ENCODE results near the gene ZMYM4. TPM values are rescaled to one million over a fixed set of nuclear protein-coding genes. Genes with fewer than 3 reads are reported as not detected.
"Not testable (repeated sequence)": the region's sequence is repeated elsewhere in the genome, so short reads cannot be mapped to it uniquely, and the experiment has no call there.

Gene ZMYM4
- total RNA-seq, 1 donor from 2014 or later: 23.2 TPM

DNA sequence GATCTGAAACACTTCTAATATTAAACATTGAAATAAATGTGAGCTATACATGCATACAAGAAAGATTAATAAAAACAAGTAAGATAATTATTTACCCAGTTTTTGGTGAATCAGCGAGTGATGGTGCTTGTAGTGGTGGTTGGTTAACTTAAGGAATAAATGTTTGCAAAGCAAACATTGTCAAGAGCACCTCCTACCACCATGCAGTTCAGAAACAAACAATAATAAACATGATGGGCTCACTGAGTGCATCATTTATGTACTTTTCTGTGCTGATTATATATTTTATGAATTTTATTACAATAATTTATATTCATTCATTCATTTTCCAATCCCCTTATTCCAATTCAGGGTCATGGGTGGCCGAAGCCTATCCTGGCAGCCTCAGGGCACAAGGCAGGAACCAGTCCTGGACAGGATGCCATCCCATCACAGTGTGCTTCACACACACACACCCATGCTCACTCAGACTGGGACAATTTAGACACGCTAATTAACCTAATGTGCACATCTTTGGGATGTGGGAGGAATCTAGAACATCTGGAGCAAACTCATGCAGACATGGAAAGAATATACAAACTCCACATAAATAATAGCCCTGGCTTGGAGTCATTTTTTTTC is 57.8 kb downstream of the ZMYM4 start:
- ATAC-seq: no peak

DNA sequence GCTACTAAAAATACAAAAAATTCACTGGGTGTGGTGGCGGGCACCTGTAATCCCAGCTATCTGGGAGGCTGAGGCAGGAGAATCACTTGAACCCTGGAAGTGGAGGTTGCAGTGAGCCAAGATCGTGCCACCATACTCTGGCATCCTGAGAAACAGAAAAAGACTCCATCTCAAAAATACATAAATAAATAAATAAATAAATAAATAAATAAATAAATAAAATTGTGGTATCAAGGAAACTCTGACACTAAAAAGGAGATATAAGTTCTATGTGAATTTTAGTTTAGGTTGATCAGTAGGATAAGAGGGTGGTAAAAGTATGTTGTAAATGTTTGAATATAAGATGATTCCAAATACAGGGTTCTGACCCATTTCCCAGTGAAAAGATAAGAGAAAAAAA is 63.1 kb downstream of the ZMYM4 start:
- ATAC-seq: not testable (repeated sequence)

DNA sequence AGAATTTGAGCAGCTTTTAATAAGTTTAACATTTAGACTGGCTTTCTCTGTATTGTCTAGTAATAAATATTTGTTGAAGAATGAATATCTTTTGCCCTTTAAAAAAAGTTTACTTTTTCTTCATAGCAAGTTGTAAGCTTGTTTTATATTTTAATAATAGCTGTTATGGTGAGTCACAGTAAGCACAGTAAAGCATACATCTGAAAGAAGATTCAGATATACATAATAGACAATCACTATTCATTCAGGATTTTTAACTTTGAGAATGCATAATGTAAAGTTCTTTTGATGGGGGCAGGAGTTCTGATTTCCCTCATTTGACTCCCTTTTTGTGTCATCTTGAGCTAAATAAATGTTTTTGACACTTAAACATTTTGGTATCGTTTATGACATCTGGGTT is 66.0 kb downstream of the ZMYM4 start:
- ATAC-seq: no peak

DNA sequence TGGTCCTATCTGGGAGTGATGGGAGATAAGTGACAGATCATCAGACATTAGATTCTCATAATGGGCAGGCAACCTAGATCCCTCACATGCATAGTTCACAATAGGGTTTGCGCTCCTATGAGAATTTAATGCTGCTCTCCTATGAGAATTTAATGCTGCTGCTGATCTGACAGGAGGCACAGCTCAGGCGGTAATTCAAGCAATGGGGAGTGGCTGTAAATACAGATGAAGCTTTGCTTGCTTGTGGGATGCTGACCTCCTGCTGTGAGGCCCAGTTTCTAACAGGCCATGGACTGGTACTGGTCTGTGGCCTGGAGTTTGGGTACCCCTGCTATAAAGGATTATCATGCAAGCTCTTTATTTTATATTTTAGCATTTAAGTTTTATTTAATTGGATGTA is 72.0 kb downstream of the ZMYM4 start:
- no peak for ATAC-seq

DNA sequence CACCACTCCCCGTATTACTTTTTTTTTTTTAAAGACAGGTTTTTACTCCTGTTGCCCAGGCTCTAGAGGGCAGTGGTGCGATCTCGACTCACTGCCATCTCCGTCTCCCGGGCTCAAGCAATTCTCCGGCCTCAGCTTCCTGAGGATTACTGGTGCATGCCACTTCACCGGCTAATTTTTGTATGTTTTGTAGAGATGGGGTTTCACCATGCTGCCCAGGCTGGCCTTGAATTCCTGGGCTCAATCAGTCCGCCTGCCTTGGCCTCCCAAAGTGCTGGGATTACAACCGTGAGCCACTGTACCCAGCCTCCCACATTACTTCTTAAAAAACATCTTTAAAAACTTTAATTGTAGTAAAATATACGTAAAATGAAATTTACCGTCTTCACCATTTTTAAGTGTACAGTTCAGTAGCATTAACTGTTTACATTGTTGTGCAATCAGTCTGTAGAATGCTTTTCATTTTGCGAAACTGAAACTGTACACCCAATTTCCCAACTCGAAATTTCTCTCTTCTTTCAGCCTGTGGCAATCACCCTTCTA is 77.0 kb downstream of the ZMYM4 start:
- ATAC-seq: no peak

DNA sequence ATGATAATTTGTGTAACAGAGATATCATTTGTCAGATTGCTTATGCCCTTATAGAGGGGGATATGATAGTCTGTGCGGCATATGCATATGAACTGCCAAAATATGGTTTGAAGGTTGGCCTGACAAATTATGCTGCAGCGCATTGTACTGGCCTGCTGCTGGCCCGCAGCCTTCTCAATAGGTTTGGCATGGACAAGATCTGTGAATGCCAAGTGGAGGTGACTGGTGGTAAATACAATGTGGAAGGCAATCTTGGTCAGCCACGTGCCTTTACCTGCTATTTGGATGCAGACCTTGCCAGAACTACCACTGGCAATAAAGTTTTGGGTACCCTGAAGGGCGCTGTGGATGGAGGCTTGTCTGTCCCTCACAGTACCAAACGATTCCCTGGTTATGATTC is 82.4 kb downstream of the ZMYM4 start:
- ATAC-seq: no peak

DNA sequence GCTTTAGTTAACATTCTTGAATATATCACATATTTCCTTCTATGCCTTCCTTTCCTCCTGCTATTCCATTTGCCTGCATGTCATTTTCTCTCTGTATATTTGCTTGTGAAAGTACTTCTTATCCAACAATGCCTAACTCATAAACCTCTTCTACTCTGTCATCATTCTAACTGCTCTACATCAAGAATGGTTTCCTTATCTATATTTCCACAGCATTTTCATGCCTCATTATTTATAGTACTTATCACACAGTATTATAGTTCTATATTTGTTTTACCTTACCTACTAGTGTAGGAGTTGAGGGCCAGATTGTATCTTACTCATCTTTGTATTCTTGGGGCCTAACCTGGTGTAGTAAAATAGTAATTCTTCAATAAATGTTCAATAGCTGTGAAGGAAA is 91.5 kb downstream of the ZMYM4 start:
- no peak for ATAC-seq

DNA sequence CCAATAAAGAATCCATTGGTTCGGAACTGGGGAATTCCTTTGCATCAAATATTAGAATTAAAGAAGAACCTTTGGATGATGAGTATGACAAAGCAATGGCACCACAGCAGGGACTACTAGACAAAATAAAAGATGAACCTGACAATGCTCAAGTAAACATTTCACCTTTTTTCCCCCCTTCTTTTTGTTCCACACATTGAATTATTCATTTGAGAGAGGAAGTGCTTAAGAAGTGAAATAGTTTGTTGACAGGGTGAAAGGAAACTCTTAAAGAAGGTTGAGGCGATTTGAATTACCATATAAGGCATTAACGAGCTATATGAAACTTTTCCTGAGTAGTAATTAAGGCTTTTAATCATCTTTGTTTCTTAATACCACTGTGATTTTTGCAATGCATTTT is 93.1 kb downstream of the ZMYM4 start:
- no peak for ATAC-seq

DNA sequence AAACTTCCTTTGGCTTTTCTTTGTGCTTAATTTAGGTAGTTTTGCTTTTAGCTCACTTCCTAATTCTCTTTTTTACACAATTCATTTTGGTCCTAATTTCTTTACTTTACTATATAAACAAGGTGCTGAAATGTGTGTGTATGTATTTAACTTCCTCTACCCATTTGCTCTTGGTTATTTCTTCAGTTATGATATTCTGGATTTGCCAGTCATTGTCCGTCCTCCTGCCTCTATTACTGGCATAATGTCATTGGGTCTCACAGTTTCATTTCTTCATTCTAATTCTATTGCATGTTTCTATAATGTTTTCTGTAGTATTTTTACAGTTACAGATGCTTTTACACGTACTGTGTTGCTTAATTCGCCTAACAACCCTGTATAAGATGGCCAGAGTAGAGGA is 96.2 kb downstream of the ZMYM4 start:
- ATAC-seq: no peak

DNA sequence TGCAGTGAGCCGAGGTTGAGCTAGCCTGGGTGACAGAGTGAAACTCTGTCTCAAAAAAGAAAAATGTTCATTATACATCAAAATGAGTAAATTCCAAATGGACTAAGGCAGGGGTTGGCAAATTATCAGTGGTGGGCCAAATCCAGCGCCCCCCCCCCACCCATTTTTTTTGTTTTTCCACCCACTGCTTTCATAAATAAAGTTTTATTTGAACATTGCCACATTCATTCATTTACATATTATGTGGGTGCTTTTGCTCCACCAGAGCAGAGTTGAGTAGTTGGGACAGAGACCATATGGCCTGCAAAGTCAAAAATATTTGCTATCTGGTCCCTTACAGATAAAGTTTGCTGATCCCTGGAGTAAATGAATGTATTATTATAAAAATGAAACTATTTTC is 99.4 kb downstream of the ZMYM4 start:
- no peak for ATAC-seq

DNA sequence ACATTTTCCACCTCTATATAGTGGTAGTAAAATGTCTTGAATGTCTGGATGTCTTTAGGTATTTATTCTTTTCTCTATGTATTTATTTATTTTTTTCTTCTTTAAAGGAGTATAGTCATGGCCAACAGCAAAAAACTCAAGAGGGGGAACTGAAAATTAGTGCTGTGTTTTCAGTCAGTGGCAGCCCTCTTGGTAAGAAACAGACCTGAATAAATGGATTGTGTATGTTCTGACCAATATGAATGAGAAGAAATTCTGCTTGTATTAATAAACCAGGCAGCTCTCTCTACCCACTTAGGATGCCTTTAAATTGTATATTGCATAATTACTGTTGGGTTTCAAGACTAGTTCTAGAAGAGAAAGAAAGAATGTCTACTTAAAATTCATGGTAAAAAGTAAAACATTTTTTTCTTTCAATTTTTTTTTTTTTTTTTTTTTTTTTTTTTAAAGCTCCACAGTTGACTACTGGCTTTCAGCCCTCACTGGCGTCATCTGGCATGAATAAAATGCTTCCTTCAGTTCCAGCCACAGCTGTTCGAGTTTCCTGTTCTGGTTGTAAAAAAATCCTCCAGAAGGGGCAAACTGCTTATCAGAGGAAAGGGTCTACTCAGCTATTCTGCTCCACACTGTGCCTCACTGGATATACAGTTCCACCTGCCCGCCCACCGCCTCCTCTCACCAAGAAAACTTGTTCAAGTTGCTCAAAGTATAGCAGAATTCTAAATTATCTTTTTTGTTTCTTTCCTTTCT is 101.6 kb downstream of the ZMYM4 start:
- no peak for ATAC-seq

DNA sequence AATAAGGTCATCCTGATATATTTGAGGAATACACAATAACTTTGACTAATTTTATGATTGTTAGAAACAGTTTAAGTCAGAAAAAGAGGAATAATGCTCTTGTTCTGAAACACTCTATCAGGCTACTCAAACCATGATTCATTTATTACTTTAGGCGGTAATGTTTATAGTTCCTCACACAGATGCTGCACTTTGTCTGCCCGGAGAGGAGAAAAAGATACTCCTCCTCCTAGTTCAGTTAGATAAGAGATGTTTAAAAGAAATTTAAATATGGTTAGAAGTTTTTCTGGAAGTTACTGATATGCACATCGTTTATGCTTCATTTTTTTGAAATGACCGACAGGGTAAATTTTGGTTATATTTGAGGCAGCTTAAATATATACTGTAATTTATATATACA is 103.0 kb downstream of the ZMYM4 start:
- ATAC-seq: no peak

DNA sequence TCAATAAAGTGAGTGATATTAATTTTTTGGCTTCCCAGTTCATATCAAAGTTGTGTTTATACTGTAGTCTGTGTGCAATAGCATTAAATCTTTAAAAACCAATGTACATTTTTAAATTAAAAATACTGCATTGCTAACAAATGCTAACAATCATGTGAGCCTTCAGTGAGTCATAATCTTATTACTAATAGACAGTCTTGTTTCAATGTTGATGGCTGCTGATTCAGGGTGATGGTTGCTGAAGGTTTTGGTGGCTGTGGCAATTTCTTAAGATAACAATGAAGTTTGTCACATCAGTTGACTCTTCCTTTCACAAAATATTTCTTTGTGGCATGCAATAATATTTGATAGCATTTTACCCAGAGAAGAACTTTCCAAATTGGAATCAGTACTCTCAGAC is 109.0 kb downstream of the ZMYM4 start:
- no peak for ATAC-seq

DNA sequence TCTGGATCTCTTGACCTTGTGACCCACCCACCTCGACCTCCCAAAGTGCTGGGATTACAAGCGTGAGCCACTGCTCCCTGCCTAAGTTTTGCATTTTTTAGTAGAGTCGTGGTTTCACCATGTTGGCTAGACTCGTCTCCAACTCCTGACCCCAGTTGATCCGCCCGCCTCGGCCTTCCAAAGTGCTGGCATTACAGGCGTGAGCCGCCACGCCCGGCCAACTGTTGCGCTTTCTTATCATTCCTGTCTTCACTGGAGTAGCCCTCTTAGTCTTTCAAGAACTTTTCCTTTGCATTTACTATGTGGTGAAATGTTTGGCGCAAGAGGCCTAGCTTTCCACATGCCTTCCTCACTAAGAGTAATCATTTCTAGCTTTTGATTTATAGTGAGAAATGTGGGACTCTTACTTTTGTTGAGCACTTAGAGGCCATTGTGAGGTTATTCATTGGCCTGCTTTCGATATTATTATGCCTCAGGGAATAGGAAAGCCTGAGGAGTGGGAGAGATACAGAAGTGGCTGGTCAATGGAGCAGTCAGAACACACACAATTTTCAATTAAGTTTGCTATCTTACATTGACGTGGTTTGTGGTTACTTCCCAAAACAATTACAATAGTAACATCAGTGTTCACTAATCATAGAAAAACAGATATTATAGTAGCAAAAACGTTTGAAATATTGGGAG is 111.0 kb downstream of the ZMYM4 start:
- no peak for ATAC-seq

DNA sequence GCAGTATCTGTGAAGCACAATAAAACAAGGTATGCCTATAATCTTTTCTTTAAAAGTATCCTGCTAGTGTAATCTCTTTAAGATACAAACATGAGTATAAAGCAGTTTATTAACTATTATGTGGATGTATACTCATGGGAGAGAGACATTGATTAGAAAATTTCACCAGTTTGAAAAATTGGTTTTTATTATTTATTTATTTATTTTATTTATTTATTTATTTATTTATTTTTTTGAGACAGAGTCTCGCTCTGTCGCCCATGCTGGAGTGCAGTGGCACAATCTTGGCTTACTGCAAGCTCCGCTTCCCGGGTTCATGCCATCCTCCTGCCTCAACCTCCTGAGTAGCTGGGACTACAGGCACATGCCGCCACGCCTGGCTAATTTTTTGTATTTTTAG is 111.6 kb downstream of the ZMYM4 start:
- not testable (repeated sequence) for ATAC-seq

DNA sequence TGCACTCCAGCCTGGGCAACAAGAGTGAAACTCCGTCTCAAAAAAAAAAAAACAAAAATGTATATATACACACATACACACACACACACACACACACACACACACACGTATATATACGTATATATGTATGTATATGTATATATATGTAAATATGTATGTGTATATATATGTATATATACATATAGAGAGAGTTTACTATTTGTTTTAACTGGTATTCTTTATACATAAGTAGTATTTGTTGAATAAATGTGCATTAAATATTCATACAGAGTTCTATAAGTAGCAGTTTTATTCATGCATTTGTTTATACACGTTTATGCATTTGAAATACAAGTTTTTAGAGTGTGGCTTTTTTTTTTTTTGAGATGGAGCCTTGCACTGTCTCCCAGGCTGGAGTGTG is 113.6 kb downstream of the ZMYM4 start:
- ATAC-seq: no peak

DNA sequence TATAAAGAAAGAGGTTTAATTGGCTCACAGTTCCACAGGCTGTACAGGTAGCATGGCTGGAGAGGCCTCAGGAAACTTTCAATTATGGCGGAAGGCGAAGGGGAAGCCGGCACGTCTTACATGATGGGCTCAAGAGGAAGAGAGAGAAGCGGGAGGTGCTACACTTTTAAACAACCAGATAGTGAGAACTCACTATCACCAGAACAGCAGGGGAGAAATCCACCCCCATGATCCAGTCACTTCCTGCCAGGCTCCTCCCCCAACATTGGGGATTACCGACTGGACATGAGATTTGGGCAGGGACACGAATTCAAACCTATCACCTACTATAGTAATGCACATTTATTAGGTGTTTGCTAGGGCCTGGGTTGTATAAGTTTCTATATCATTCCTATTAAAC is 117.8 kb downstream of the ZMYM4 start:
- ATAC-seq: no peak

DNA sequence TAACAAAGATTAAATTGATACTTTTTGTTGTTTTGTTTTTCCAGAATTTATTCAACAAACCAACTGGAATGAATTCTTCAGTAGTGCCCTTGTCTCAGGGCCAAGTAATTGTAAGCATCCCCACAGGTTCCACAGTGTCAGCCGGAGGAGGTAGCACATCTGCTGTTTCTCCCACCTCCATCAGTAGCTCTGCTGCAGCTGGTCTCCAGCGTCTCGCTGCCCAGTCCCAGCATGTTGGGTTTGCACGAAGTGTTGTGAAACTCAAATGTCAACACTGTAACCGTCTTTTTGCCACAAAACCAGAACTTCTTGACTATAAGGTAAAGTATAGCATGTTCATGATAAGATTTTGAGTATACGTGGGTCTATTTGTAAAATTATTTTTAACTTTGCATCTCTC is 118.5 kb downstream of the ZMYM4 start:
- ATAC-seq: no peak

DNA sequence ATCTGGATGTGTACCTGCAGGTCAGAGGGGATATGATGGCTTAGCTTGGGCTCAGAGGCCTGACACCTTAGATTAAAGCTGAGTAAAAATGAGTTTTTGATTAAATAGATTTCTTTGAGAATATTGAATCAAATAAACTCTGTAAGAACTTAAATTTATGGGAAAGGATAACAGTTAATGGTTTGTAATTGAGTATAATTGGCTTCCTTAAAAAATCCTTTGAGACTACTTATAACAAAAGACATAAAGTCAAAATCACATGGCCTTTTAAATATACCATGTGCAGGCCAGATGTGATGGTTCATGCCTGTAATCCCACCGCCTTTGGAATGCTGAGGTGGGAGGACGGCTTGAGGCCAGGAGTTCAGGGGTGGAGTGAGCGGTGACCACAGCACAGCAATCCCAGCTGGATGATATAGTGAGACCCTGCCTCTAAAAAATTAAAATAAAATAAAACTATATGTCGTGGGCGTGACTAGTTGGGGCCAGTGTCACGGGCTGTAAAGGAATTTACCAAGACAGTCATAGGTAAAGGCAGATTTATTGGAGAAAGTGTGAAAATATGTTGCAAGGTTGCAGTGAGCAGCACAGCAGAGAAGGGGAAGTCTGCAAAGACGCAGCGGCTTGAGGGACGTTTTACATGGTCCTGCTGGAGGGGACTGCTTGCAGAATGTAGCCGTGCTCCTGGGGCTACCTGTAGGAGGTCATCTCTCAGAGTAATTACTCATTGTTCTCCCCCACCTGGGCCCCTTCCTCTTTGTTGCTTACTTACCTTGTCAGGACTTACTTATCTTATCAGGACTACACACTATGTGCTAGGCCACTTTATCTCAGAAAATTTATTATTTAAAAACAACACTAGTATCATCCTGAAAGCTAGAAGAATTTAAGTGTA is 122.3 kb downstream of the ZMYM4 start:
- ATAC-seq: no peak

DNA sequence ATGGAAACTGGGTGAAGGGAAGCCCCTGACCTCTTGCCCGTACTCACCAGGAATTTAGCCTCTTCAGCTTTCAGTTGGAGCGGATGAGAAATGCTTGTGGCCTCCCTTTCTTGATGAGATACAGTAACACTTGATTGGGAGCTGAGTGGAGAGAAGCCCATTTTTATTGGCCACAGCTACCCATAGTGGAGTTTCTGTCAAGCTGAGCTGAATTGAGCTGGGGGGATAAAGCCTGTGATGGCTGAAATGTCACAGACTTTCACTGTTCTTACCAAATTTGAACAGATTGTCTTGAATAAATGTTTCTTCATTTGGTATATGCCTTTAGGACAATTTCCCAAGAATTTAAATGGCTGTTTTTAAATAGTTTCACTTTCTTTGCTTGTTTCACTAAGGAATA is 125.9 kb downstream of the ZMYM4 start:
- ATAC-seq: no peak

DNA sequence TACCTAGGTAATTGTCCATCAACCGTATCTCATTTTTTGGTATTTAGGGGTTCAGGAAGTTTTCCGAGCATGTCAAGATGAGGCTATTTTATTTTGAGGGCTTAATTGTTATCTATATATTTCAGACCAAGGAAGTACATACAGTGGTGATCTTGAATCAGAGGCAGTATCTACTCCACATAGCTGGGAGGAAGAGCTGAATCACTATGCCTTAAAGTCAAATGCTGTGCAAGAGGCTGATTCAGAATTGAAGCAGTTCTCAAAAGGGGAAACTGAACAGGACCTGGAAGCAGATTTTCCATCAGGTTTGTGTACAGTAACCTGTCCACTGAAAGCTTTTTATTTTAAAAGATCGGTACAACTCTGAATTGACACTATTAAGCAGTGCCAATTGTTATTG is 130.2 kb downstream of the ZMYM4 start:
- no peak for ATAC-seq

DNA sequence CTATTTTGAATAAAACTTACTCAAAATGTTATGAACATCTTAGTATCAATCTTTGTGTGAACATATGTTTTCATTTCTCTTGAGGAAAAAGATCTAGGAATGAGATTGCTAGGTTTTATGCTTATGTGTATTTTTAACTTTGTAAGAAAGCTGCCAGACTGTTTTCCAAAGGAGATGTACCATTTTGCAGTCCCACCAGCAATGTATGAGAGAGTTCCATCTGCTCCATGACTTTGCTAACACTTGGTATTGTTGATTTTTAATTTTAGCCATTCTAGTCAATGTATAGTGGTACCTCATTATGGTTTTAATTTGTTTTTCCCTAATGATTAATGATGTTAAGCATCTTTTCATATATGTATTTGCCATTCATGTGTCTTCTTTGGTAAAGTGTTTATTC is 132.5 kb downstream of the ZMYM4 start:
- no peak for ATAC-seq

DNA sequence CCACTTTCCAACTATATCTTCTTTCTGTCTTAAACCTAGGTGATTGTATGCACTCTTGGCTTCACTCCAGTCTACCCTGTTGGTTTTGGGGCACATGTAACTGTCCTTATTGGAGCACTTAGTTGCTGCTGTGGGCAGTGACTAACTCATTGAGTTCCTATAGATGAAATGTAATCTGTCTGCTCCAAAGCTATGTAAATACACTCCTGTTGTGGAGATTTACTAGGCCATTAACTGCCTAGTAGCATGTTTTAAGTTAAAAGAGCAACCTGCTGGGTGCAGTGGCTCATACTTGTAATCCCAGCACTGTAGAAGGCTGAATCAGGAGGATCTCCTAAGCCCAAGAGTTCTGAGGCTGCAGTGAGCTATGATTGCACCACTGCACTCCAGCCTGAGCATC is 137.6 kb downstream of the ZMYM4 start:
- ATAC-seq: no peak
